SH-SY5Y (cell line): ENCODE data around the gene CCDC102B.

ENCODE experiments used
- GATA2 ChIP-seq: IDR thresholded peaks from 2 replicates; pipeline ENCODE4 v1.6.1; 2011; ENCODE audit warnings: mild to moderate bottlenecking, low read depth, low read length
- GATA3 ChIP-seq: IDR thresholded peaks from 2 replicates; pipeline ENCODE4 v1.6.1; 2011; ENCODE audit warnings: low read depth, mild to moderate bottlenecking, low read length, moderate library complexity

GRCh38 chr18:68818584-68818983 is 20.7 kb downstream of the CCDC102B start:
- TF ChIP-seq GATA2 (no peak), GATA3 (no peak)
